GM19193 (cell line): ENCODE data around the gene HES1.

Experiments used
- POLR2A ChIP-seq: IDR thresholded peaks from 4 replicates; pipeline ENCODE4 v1.6.1; 2011; ENCODE audit not compliant: insufficient read depth, insufficient read length; ENCODE audit errors: extremely low read depth

Gene HES1

GRCh38 chr3:194165271-194166018 lies 29.5 kb downstream of the HES1 start:
- TF ChIP-seq POLR2A, result no peak

- TF ChIP-seq POLR2A, result no peak
Observed at GRCh38 chr3:194166682-194167479, 30.9 kb downstream of the HES1 start.

GRCh38 chr3:194167480-194168282 lies 31.7 kb downstream of the HES1 start:
- no peak for TF ChIP-seq POLR2A

GRCh38 chr3:194168994-194169393 lies 33.0 kb downstream of the HES1 start:
- no peak for TF ChIP-seq POLR2A

GRCh38 chr3:194169595-194169994 lies 33.6 kb downstream of the HES1 start:
- TF ChIP-seq POLR2A, result no peak

GRCh38 chr3:194170793-194171192 lies 34.8 kb downstream of the HES1 start:
- no peak for TF ChIP-seq POLR2A

GRCh38 chr3:194174406-194174805 lies 38.5 kb downstream of the HES1 start:
- no peak for TF ChIP-seq POLR2A

GRCh38 chr3:194174980-194175379 lies 39.0 kb downstream of the HES1 start:
- TF ChIP-seq POLR2A, result no peak

- no peak for TF ChIP-seq POLR2A
Observed at GRCh38 chr3:194176274-194176991, 40.5 kb downstream of the HES1 start.

- TF ChIP-seq POLR2A, result no peak
Observed at GRCh38 chr3:194177141-194177540, 41.2 kb downstream of the HES1 start.

- TF ChIP-seq POLR2A, result no peak
Observed at GRCh38 chr3:194178128-194178527, 42.2 kb downstream of the HES1 start.

GRCh38 chr3:194178669-194179068 lies 42.7 kb downstream of the HES1 start:
- no peak for TF ChIP-seq POLR2A

- TF ChIP-seq POLR2A, result no peak
Observed at GRCh38 chr3:194180570-194180969, 44.6 kb downstream of the HES1 start.
